ENCODE results near the gene SUMO3.

- TF ChIP-seq, protein P1, sequence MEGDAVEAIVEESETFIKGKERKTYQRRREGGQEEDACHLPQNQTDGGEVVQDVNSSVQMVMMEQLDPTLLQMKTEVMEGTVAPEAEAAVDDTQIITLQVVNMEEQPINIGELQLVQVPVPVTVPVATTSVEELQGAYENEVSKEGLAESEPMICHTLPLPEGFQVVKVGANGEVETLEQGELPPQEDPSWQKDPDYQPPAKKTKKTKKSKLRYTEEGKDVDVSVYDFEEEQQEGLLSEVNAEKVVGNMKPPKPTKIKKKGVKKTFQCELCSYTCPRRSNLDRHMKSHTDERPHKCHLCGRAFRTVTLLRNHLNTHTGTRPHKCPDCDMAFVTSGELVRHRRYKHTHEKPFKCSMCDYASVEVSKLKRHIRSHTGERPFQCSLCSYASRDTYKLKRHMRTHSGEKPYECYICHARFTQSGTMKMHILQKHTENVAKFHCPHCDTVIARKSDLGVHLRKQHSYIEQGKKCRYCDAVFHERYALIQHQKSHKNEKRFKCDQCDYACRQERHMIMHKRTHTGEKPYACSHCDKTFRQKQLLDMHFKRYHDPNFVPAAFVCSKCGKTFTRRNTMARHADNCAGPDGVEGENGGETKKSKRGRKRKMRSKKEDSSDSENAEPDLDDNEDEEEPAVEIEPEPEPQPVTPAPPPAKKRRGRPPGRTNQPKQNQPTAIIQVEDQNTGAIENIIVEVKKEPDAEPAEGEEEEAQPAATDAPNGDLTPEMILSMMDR (conservative IDR thresholded peaks at IDR 0.05): no peak
- no peak for TF ChIP-seq EZH2 (IDR thresholded peaks at IDR 0.05; ENCODE audit: low read depth)
These were observed 29.6 kb upstream of the SUMO3 start for GRCh38 chr21:44847261-44848056.

Data from PC-9 (cell line).